ENCODE measurements around the gene H1-8.
"Not testable (repeated sequence)": the region's sequence is repeated elsewhere in the genome, so short reads cannot be mapped to it uniquely, and the experiment has no call there.

H1-8 gene

DNA sequence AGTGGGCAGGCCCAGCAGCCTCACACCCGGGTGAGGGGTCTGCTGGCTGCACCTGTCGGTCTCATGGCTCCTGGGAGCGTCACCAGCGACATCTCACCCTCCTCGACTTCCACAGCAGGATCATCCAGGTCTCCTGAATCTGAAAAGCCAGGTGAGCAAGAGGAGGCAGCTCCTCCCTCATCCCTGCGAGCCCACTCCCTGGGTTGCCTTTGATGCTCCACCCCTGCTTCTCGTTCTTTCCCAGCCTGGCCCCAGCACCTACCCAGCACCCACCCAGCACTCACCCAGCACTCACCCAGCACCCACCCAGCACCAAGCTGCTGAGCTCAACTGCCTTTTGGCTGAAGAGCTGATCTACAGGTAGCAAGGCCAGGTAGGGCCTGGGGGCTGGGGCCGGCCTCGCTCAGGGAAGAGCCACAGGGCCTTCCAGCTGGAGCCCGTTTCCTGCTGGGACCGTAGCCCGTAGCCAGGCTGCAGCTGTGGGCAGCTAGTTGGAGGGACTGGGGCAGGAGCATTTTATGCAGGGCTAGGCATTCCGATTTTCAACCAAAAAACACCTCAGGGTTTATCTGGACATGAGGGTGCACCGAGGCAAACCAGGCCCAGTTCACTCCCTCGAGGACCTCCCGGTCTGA, at the start of gene H1-8:
Gene H1-8 (plus strand): TSS at position 20 of the 635 bp plus-strand sequence. CDS start 44 bp downstream, at position 64.
- no peak for TF ChIP-seq CTCF (conservative IDR thresholded peaks at IDR 0.05; ENCODE audit: low read depth, low read length)

GRCh38 chr3:129493206-129493605, 49.8 kb upstream of the H1-8 start:
- TF ChIP-seq CTCF (conservative IDR thresholded peaks at IDR 0.05; ENCODE audit: low read depth, low read length): no peak
- no peak for DNase-seq (ENCODE audit: low read depth)
- H3K4me3 ChIP-seq (ENCODE audit: low read length): no peak overlapping the region

More for the DNA sequence above, at the start of gene H1-8:
- no peak within 1 kb of the TSS for H3K4me3 ChIP-seq (ENCODE audit: low read length)
- no peak for DNase-seq (ENCODE audit: low read depth)

- not testable (repeated sequence) for H3K4me3 ChIP-seq (ENCODE audit: low read length); DNase-seq (ENCODE audit: low read depth)
Measured at GRCh38 chr3:129494499-129494898, 48.5 kb upstream of the H1-8 start.

GRCh38 chr3:129495006-129495639, 47.9 kb upstream of the H1-8 start:
- DNase-seq (ENCODE audit: low read depth); H3K4me3 ChIP-seq (ENCODE audit: low read length): not testable (repeated sequence)

- not testable (repeated sequence) for H3K4me3 ChIP-seq (ENCODE audit: low read length); DNase-seq (ENCODE audit: low read depth)
Measured at GRCh38 chr3:129497876-129498275, 45.1 kb upstream of the H1-8 start.

DNA sequence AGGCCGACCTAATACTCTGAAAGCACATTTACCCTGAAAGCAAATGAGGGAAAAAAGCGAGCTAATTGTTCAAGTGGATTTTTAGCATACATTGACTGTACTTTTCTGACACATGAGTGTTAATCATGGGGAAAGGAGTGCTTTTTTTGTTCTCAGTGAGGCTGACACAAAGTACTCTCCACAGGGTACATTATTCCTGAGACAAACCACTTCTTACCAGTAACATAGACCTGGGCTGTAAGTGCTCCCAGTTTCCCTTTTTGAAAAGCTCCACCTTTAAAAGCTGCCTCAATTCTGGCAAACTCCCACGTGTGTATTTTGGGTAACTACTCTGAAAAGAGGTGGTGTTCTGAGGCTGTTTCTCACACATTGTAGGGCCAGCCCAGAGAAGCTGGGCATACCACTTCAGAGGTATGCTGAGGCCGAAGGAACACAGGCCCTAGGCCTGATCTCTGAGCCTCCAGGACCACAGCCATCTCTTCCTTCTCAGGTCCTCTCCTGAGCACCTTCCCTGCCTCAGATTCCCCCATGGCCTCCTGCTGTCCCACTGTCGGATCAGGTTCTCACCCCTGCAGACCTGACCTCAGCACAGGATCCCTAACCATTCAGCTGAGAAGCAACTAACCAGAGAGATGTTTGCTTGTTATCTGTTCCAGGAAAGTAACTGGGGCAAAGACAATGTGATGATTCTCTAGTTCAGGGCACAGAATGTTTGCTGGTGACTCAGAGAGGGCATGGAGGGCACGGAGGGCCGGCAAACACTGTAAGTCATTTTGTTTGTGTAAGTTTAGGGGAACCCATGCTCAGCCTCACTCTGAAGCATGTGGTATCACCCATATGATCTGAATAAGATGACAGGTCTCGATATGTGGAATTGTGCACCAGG, 44.1 kb upstream of the H1-8 start:
- H3K4me3 ChIP-seq (ENCODE audit: low read length); DNase-seq (ENCODE audit: low read depth): not testable (repeated sequence)

DNA sequence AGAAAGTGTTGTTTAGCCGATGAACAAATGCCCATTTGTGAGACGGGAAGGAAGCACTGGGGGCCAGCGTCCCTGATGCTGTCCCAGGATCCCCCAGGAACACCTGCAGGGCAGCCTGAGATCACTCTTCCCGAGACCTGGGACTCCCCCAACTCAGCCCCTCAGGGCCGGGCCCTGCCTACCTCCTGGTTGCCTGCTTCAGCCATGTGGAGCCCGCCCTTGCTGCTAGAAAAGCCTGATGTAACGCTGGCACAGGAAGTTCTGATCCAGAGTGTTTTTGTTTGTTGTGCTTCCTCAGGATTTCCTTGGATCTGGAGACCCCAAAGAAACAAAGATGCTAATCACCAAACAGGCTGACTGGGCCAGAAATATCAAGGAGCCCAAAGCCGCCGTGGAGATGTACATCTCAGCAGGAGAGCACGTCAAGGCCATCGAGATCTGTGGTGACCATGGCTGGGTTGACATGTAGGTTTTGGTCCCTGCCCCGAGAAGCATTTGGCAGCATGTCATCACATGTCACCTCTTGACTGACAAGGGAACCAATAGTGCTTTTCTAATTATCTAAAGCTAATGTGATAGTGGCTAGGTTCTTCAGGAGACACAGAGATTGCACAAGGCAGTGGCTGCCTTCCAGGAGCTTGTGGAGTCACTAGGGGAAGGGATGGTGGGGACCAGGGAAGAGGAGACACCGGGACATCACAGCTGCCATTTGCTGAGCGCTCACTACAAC, 43.2 kb upstream of the H1-8 start:
- not testable (repeated sequence) for DNase-seq (ENCODE audit: low read depth); H3K4me3 ChIP-seq (ENCODE audit: low read length)

- H3K4me3 ChIP-seq (ENCODE audit: low read length): no peak overlapping the region
- DNase-seq (ENCODE audit: low read depth): no peak
- no peak for TF ChIP-seq CTCF (conservative IDR thresholded peaks at IDR 0.05; ENCODE audit: low read depth, low read length)
Measured at GRCh38 chr3:129500334-129500658, 42.7 kb upstream of the H1-8 start.

- DNase-seq (ENCODE audit: low read depth): no peak
- TF ChIP-seq CTCF (conservative IDR thresholded peaks at IDR 0.05; ENCODE audit: low read depth, low read length): no peak
- H3K4me3 ChIP-seq (ENCODE audit: low read length): no peak overlapping the region
Measured at GRCh38 chr3:129501630-129502029, 41.3 kb upstream of the H1-8 start.
